GM12878 (cell line): Measurements from ENCODE around the gene TMEM171. TPM values are rescaled to one million over a fixed set of nuclear protein-coding genes. Genes with fewer than 3 reads are reported as not detected.

Experiments used
- ATAC-seq: fragments of 200-7000 bp; cut with Tn5 transposase; 3 replicates; pipeline ENCODE4 v1.9.1; 2020; ENCODE audit warnings: mild to moderate bottlenecking, moderate library complexity
- BruUV-seq: library from RNA; stranded (reverse); fragments of 400-500 nt; replicated peaks from 2 replicates; lab custom pipeline; 2021; lab: Mats Ljungman, UMichigan
- CTCF ChIA-PET: fragments of 300-600 bp; sonication (Branson Sonifier 250); formaldehyde crosslinking; extraction: SDS; loops from one replicate; lab custom pipeline; 2021; ENCODE audit warnings: inconsistent platforms; lab: Yijun Ruan, JAX
- POLR2A ChIA-PET: fragments of 350-600 bp; formaldehyde crosslinking; extraction: SDS; loops from one replicate; lab custom pipeline; 2021; ENCODE audit warnings: inconsistent platforms; lab: Charles Lee
- RAD21 ChIA-PET: fragments of 300-600 bp; sonication (Branson Sonifier 250); formaldehyde crosslinking; loops from one replicate; lab custom pipeline; 2023; ENCODE audit warnings: antibody characterized with exemption; ENCODE audit not compliant: unreplicated experiment; lab: Charles Lee
- SMC1A ChIA-PET: fragments of 300-600 bp; sonication (Branson Sonifier 250); formaldehyde crosslinking; loops from one replicate; lab custom pipeline; 2023; ENCODE audit not compliant: unreplicated experiment, uncharacterized antibody; lab: Charles Lee
- DNase-seq: peaks from one replicate; pipeline ENCODE4 v3.0.0-alpha.2; 2011; ENCODE audit warnings: low read depth, low spot score
- FAIRE-seq: peaks from 3 replicates; lab custom pipeline; 2011; peaks lifted over from hg19 to GRCh38; lab: Jason Lieb, UNC
- H2AFZ ChIP-seq: 2 replicates; pipeline ENCODE4 v1.6.0; 2011; ENCODE audit warnings: low read depth, low read length, control low read depth; ENCODE audit not compliant: control insufficient read depth
- H3K27ac ChIP-seq: 2 replicates; pipeline ENCODE4 v1.5.1; 2011; ENCODE audit warnings: control low read depth; ENCODE audit not compliant: control insufficient read depth, insufficient read depth
- H3K27me3 ChIP-seq, 2 experiments: replicated peaks in 1 of 2; 2 replicates each; pipeline versions ENCODE4 v1.6.0 to v1.6.1; 2011; ENCODE audit warnings: low read length in 1 of 2; ENCODE audit not compliant: control insufficient read depth in 2 of 2, insufficient read depth in 2 of 2
- H3K36me3 ChIP-seq, 2 experiments: 2 replicates each; pipeline ENCODE4 v1.5.1; 2011; ENCODE audit warnings: low read length in 1 of 2; ENCODE audit not compliant: control insufficient read depth in 2 of 2, insufficient read depth in 2 of 2
- H3K4me1 ChIP-seq: 2 replicates; pipeline ENCODE4 v1.6.1; 2011; ENCODE audit warnings: mild to moderate bottlenecking, low read length, moderate library complexity, mixed read lengths; ENCODE audit not compliant: control insufficient read depth, insufficient read depth
- H3K4me2 ChIP-seq: 2 replicates; pipeline ENCODE4 v1.6.0; 2011; ENCODE audit warnings: control low read depth; ENCODE audit not compliant: control insufficient read depth, insufficient read depth
- H3K4me3 ChIP-seq: fragments of 200-600 bp; sonication (generic); 2 replicates; pipeline ENCODE4 v1.5.1; 2016
- H3K79me2 ChIP-seq: 2 replicates; pipeline ENCODE4 v1.6.0; 2011; ENCODE audit warnings: low read length; ENCODE audit not compliant: control insufficient read depth, insufficient read depth
- H3K9ac ChIP-seq: 2 replicates; pipeline ENCODE4 v1.8.0; 2011; ENCODE audit warnings: low read length, control low read depth, mixed read lengths; ENCODE audit not compliant: control insufficient read depth, insufficient read depth
- H3K9me3 ChIP-seq: replicated peaks from 3 replicates; pipeline ENCODE4 v1.5.1; 2011; ENCODE audit warnings: mild to moderate bottlenecking, low read length; ENCODE audit not compliant: control insufficient read depth, insufficient read depth
- H4K20me1 ChIP-seq: 2 replicates; pipeline ENCODE4 v1.6.0; 2011; ENCODE audit not compliant: control insufficient read depth, insufficient read depth
- ASH2L ChIP-seq: fragments of 300-600, 200-600 bp; sonication (generic); IDR thresholded peaks from 2 replicates; pipeline ENCODE4 v1.6.1; 2017; ENCODE audit warnings: low read depth, mild to moderate bottlenecking, borderline replicate concordance
- CBFB ChIP-seq: IDR thresholded peaks from 2 replicates; pipeline ENCODE4 v1.6.1; 2016; ENCODE audit warnings: antibody characterized with exemption, low read depth
- CTCF ChIP-seq, 3 experiments: IDR thresholded peaks in 2 of 3; conservative IDR thresholded peaks in 1 of 3; 2 replicates each; pipeline ENCODE4 v1.5.1; 2011; ENCODE audit warnings: low read depth in 3 of 3, low read length in 3 of 3, mild to moderate bottlenecking in 3 of 3, control low read depth in 2 of 3, moderate library complexity in 2 of 3, inconsistent platforms in 1 of 3, mixed read lengths in 1 of 3; ENCODE audit not compliant: control insufficient read depth in 2 of 3, insufficient read depth in 1 of 3; ENCODE audit errors: extremely low read depth in 1 of 3
- KDM1A ChIP-seq: fragments of 200-600 bp; sonication (generic); IDR thresholded peaks from 2 replicates; pipeline ENCODE4 v1.6.1; 2016; ENCODE audit warnings: borderline replicate concordance
- MTA2 ChIP-seq: fragments of 450-650 bp; IDR thresholded peaks from 2 replicates; pipeline ENCODE4 v1.6.1; 2016; ENCODE audit warnings: low read depth, mild to moderate bottlenecking, moderate library complexity
- MXI1 ChIP-seq: fragments of 150-350 bp; IDR thresholded peaks from 2 replicates; pipeline ENCODE4 v1.6.1; 2011; ENCODE audit warnings: low read depth, mild to moderate bottlenecking, inconsistent platforms, low read length, improper control_type of control experiment
- RUNX3 ChIP-seq: IDR thresholded peaks from 2 replicates; pipeline ENCODE4 v1.6.1; 2012; ENCODE audit warnings: low read length, inconsistent platforms
- ZBED1 ChIP-seq: IDR thresholded peaks from 2 replicates; pipeline ENCODE4 v1.6.1; 2016; ENCODE audit warnings: borderline replicate concordance
- WGBS: methylation state at CpG from one replicate; pipeline ENCODE4 v1.1.6; 2016; ENCODE audit warnings: low lambda C conversion rate; ENCODE audit not compliant: insufficient replicate concordance, insufficient coverage; ENCODE audit errors: missing lambda C conversion rate; 5-methylcytosine and 5-hydroxymethylcytosine counted together
- in situ Hi-C: fragments of 300-500 bp; cut with MboI; formaldehyde crosslinking; loops from 9 replicates; pipeline ENCODE4 v1.14.3; 2018; ENCODE audit warnings: mixed read lengths
- intact Hi-C: fragments of 100-400 bp; cut with micrococcal nuclease; formaldehyde crosslinking; loops from one replicate; pipeline ENCODE4 v1.14.2; 2022; ENCODE audit not compliant: unreplicated experiment
- polyA plus RNA-seq, 11 experiments: library from polyadenylated mRNA; depleted of rRNA in 4 of 11; unstranded in 6 of 11; stranded (reverse) in 5 of 11; fragments of >200 nt; fragmentation: Nextera tagmentation in 4 of 11; fragmentation: Illumina TruSeq in 1 of 11; extraction: Ambion mirVana in 4 of 11; extraction: Trizol in 1 of 11; gene quantifications; 1 replicate in 1 of 11; 2 replicates in 10 of 11; pipeline versions ENCODE4 v1.2.1 to v1.2.3, GENCODE V29; 2011 to 2016; ENCODE audit warnings: inconsistent platforms in 2 of 11, missing spikeins in 2 of 11, low read depth in 1 of 11
- total RNA-seq, 4 experiments: library from RNA; depleted of rRNA in 3 of 4; stranded (reverse); fragments of >200 nt in 3 of 4; fragmentation: Illumina TruSeq in 1 of 4; extraction: Trizol in 1 of 4; gene quantifications; 2 replicates each; pipeline versions ENCODE4 v1.2.1 to v1.2.3, GENCODE V29; 2013 to 2021
- TF ChIP-seq, protein P1 (sequence below): fragments of 150-350 bp; IDR thresholded peaks from 2 replicates; pipeline ENCODE4 v1.6.1; 2016; ENCODE audit warnings: low read depth, low read length
- TF ChIP-seq, protein P2 (sequence below): fragments of 450-650 bp; IDR thresholded peaks from 2 replicates; pipeline ENCODE4 v1.6.1; 2017; ENCODE audit warnings: mild to moderate bottlenecking

Gene TMEM171
- total and polyA plus RNA-seq, 10 of the 15 experiments (the other 5 are each of a cell fraction or from before 2014, with no cell fraction given) = not detected

- TF ChIP-seq, protein P1, sequence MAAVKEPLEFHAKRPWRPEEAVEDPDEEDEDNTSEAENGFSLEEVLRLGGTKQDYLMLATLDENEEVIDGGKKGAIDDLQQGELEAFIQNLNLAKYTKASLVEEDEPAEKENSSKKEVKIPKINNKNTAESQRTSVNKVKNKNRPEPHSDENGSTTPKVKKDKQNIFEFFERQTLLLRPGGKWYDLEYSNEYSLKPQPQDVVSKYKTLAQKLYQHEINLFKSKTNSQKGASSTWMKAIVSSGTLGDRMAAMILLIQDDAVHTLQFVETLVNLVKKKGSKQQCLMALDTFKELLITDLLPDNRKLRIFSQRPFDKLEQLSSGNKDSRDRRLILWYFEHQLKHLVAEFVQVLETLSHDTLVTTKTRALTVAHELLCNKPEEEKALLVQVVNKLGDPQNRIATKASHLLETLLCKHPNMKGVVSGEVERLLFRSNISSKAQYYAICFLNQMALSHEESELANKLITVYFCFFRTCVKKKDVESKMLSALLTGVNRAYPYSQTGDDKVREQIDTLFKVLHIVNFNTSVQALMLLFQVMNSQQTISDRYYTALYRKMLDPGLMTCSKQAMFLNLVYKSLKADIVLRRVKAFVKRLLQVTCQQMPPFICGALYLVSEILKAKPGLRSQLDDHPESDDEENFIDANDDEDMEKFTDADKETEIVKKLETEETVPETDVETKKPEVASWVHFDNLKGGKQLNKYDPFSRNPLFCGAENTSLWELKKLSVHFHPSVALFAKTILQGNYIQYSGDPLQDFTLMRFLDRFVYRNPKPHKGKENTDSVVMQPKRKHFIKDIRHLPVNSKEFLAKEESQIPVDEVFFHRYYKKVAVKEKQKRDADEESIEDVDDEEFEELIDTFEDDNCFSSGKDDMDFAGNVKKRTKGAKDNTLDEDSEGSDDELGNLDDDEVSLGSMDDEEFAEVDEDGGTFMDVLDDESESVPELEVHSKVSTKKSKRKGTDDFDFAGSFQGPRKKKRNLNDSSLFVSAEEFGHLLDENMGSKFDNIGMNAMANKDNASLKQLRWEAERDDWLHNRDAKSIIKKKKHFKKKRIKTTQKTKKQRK = no peak
- TF ChIP-seq KDM1A = no peak
- TF ChIP-seq ASH2L = no peak
- TF ChIP-seq MXI1 = no peak
- TF ChIP-seq CTCF (IDR thresholded peaks at IDR 0.05 in 2 of 3, conservative IDR thresholded peaks at IDR 0.05 in 1 of 3; ENCODE audit: control insufficient read depth in 2 of 3, extremely low read depth in 1 of 3, insufficient read depth in 1 of 3, low read depth in 3 of 3, low read length in 3 of 3) = no peak
- TF ChIP-seq, protein P2, sequence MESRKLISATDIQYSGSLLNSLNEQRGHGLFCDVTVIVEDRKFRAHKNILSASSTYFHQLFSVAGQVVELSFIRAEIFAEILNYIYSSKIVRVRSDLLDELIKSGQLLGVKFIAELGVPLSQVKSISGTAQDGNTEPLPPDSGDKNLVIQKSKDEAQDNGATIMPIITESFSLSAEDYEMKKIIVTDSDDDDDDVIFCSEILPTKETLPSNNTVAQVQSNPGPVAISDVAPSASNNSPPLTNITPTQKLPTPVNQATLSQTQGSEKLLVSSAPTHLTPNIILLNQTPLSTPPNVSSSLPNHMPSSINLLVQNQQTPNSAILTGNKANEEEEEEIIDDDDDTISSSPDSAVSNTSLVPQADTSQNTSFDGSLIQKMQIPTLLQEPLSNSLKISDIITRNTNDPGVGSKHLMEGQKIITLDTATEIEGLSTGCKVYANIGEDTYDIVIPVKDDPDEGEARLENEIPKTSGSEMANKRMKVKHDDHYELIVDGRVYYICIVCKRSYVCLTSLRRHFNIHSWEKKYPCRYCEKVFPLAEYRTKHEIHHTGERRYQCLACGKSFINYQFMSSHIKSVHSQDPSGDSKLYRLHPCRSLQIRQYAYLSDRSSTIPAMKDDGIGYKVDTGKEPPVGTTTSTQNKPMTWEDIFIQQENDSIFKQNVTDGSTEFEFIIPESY = no peak
- no peak for TF ChIP-seq RUNX3
- no peak for TF ChIP-seq ZBED1
- no peak for TF ChIP-seq MTA2
- TF ChIP-seq CBFB = no peak
- POLR2A ChIA-PET = no interaction called here
- peaks cover 9% of the 10 kb centered on the region in 2 experiments for H3K27me3 ChIP-seq
- CTCF ChIA-PET = no interaction called here
- no peaks in the 10 kb centered on the region for H3K4me1 ChIP-seq
- intact Hi-C loops (no loop called here), in situ Hi-C loops (no loop called here)
- RAD21 ChIA-PET = no interaction called here
- ATAC-seq (peak; percentile 86), FAIRE-seq (no peak), DNase-seq (no peak)
- H3K9ac ChIP-seq = no peak overlapping the region
- H3K4me2 ChIP-seq = no peak overlapping the region
- H3K9me3 ChIP-seq = no peaks in the 10 kb centered on the region
- peaks cover 4% of the 10 kb centered on the region; the same call in 1 of the 2 replicates for H4K20me1 ChIP-seq
- H3K4me3 ChIP-seq = no peak overlapping the region
- SMC1A ChIA-PET = no interaction called here
- no peaks in the 10 kb centered on the region for H3K36me3 ChIP-seq
- no peaks in the 10 kb centered on the region for H3K79me2 ChIP-seq
- no TSS peak for BruUV-seq
- WGBS = 33% methylated on average over 36 of the region's 40 CpGs
- H2AFZ ChIP-seq = no peak overlapping the region
- no peak overlapping the region for H3K27ac ChIP-seq
Observed at GRCh38 chr5:73119451-73120157, 771 bp upstream of the TMEM171 start.
